ENCODE measurements around the gene DUXB.

DNA sequence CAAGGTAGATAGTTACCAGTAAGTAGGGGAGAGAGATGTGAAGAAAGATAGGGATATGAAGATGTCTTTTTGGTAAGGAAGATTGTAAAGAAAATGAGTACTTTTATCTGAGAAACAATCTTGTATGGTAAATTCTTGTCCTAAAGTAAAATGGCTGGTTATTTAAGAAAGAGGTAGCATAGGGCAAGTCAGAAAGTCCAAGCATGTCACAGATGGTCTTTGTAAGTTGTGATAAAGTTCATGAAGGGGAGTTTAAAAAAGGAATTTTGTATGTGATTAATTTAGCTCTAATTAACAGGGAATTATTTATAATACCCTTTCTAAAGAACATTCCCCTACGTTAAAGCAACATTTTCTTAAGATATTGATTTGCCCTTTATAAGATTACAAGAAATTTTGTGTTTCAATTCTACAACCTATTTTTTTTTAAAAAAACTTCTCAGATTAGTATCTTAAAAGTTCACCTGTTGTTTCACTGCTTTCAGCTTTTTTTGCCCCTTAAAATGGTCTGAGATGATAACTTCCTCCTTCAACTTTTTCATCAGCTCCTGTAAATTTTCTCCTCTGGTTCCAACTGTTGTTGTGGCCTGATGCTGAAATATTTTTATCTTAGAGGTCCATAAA, 41.3 kb upstream of the DUXB start:
- TF ChIP-seq GATA2 (IDR thresholded peaks at IDR 0.05; ENCODE audit: low read depth, low read length): no peak
- no peak for TF ChIP-seq GATA3 (IDR thresholded peaks at IDR 0.05; ENCODE audit: low read depth, low read length)

Measured in SH-SY5Y (cell line).